HepG2 (cell line): Measurements from ENCODE around the gene SULT2B1. TPM values are rescaled to one million over a fixed set of nuclear protein-coding genes. Genes with fewer than 3 reads are reported as not detected.

Experiments used
- AGO2 ChIP-seq: fragments of 200-400 bp; formaldehyde crosslinking; optimal IDR thresholded peaks from 2 replicates; pipeline ENCODE3; 2017; ENCODE audit warnings: mild to moderate bottlenecking, low read depth, low read length, moderate library complexity
- CEBPG ChIP-seq: IDR thresholded peaks from 2 replicates; pipeline ENCODE4 v1.6.1; 2016
- EP300 ChIP-seq, 3 experiments: sonication (generic) in 1 of 3; formaldehyde crosslinking in 1 of 3; IDR thresholded peaks; 2 replicates each; pipeline versions ENCODE4 v1.5.1 to v1.6.1; 2011 to 2020; ENCODE audit warnings: low read depth in 2 of 3, low read length in 2 of 3, borderline replicate concordance in 1 of 3, improper control_type of control experiment in 1 of 3, mild to moderate bottlenecking in 1 of 3, missing genetic modification reagents in 1 of 3, moderate library complexity in 1 of 3
- GFI1 ChIP-seq: sonication (generic); formaldehyde crosslinking; IDR thresholded peaks from 2 replicates; pipeline ENCODE4 v1.5.0; 2020; ENCODE audit warnings: missing genetic modification reagents, mild to moderate bottlenecking, borderline replicate concordance
- HES4 ChIP-seq: sonication (generic); formaldehyde crosslinking; IDR thresholded peaks from 2 replicates; pipeline ENCODE4 v1.9.0; 2021; ENCODE audit warnings: mild to moderate bottlenecking, missing genetic modification reagents, borderline replicate concordance
- IRX3 ChIP-seq: sonication (generic); formaldehyde crosslinking; IDR thresholded peaks from 2 replicates; pipeline ENCODE4 v1.8.1; 2023; ENCODE audit warnings: mild to moderate bottlenecking, low read depth, missing genetic modification reagents, borderline replicate concordance
- JARID2 ChIP-seq: sonication (generic); formaldehyde crosslinking; IDR thresholded peaks from 2 replicates; pipeline ENCODE4 v1.8.1; 2023; ENCODE audit warnings: missing genetic modification reagents, inconsistent platforms; ENCODE audit not compliant: insufficient replicate concordance
- JUND ChIP-seq: sonication (generic); formaldehyde crosslinking; IDR thresholded peaks from 2 replicates; pipeline ENCODE4 v1.8.0; 2022; ENCODE audit warnings: mild to moderate bottlenecking, missing genetic modification reagents
- KLF11 ChIP-seq: IDR thresholded peaks from 2 replicates; pipeline ENCODE4 v1.6.1; 2016; ENCODE audit warnings: missing compliant biosample characterization
- PHF5A ChIP-seq: IDR thresholded peaks from one replicate; pipeline ENCODE4 v1.6.1; 2018; ENCODE audit warnings: low read depth, missing genetic modification reagents; ENCODE audit not compliant: unreplicated experiment
- PHF8 ChIP-seq: sonication (generic); formaldehyde crosslinking; IDR thresholded peaks from 2 replicates; pipeline ENCODE4 v1.5.0; 2020; ENCODE audit warnings: missing genetic modification reagents
- SAP130 ChIP-seq: IDR thresholded peaks from 2 replicates; pipeline ENCODE4 v1.6.1; 2016; ENCODE audit warnings: low read depth
- SP5 ChIP-seq: IDR thresholded peaks from 2 replicates; pipeline ENCODE4 v1.6.1; 2016; ENCODE audit warnings: low read depth, borderline replicate concordance
- ZNF121 ChIP-seq: sonication (generic); formaldehyde crosslinking; IDR thresholded peaks from 2 replicates; pipeline ENCODE4 v1.5.0; 2020; ENCODE audit warnings: mild to moderate bottlenecking, missing genetic modification reagents
- ZNF24 ChIP-seq: fragments of 450-650 bp; IDR thresholded peaks from 2 replicates; pipeline ENCODE4 v1.6.1; 2017; ENCODE audit warnings: antibody characterized with exemption, mild to moderate bottlenecking
- ZNF282 ChIP-seq: fragments of 450-650 bp; IDR thresholded peaks from 2 replicates; pipeline ENCODE4 v1.6.1; 2018; ENCODE audit not compliant: partially characterized antibody
- ZNF660 ChIP-seq: sonication (generic); formaldehyde crosslinking; IDR thresholded peaks from 2 replicates; pipeline ENCODE4 v1.5.1; 2020; ENCODE audit warnings: mild to moderate bottlenecking, low read depth, missing genetic modification reagents, borderline replicate concordance
- ZNF687 ChIP-seq: sonication (generic); formaldehyde crosslinking; IDR thresholded peaks from 2 replicates; pipeline ENCODE4 v1.5.1; 2020; ENCODE audit warnings: mild to moderate bottlenecking, missing genetic modification reagents, moderate library complexity
- polyA plus RNA-seq, 8 experiments: library from polyadenylated mRNA; depleted of rRNA in 3 of 8; stranded (reverse) in 7 of 8; unstranded in 1 of 8; fragments of >200 nt; fragmentation: Illumina TruSeq in 4 of 8; extraction: Trizol in 4 of 8; gene quantifications; 2 replicates each; pipeline versions ENCODE4 v1.2.1 to v1.2.3, GENCODE V29; 2011 to 2016; ENCODE audit warnings: low read depth in 4 of 8, missing spikeins in 1 of 8, mixed read lengths in 1 of 8; ENCODE audit not compliant: insufficient read depth in 1 of 8
- total RNA-seq, 5 experiments: library from RNA; depleted of rRNA; stranded (reverse); fragments of >200 nt; fragmentation: Illumina TruSeq; extraction: Trizol; gene quantifications; 2 replicates each; pipeline ENCODE4 v1.2.3, GENCODE V29; 2016; ENCODE audit warnings: low read depth in 1 of 5
- TF ChIP-seq, protein P1 (sequence below): sonication (generic); formaldehyde crosslinking; conservative IDR thresholded peaks from 2 replicates; pipeline ENCODE4 v1.4.0; 2020; ENCODE audit warnings: mild to moderate bottlenecking, missing genetic modification reagents, moderate library complexity

The SULT2B1 gene
- total and polyA plus RNA-seq, 2 of the 13 experiments (the other 11 are each of a cell fraction or from before 2014, with no cell fraction given), result 0.13 TPM; not detected in 1

- TF ChIP-seq JARID2 (CRISPR knock-in tag), result no peak
- no peak for TF ChIP-seq KLF11 (CRISPR knock-in tag)
- no peak for TF ChIP-seq HES4
- TF ChIP-seq ZNF282, result no peak
- no peak for TF ChIP-seq EP300 (IDR thresholded peaks at IDR 0.05; ENCODE audit: low read depth in 2 of 2, low read length in 2 of 2)
- no peak for TF ChIP-seq EP300 (CRISPR knock-in tag; IDR thresholded peaks at IDR 0.05; ENCODE audit: borderline replicate concordance)
- peak; percentile 43; the same call in 1 of the 2 replicates for TF ChIP-seq JUND (CRISPR knock-in tag)
- TF ChIP-seq IRX3 (CRISPR knock-in tag), result no peak
- TF ChIP-seq, protein P1, sequence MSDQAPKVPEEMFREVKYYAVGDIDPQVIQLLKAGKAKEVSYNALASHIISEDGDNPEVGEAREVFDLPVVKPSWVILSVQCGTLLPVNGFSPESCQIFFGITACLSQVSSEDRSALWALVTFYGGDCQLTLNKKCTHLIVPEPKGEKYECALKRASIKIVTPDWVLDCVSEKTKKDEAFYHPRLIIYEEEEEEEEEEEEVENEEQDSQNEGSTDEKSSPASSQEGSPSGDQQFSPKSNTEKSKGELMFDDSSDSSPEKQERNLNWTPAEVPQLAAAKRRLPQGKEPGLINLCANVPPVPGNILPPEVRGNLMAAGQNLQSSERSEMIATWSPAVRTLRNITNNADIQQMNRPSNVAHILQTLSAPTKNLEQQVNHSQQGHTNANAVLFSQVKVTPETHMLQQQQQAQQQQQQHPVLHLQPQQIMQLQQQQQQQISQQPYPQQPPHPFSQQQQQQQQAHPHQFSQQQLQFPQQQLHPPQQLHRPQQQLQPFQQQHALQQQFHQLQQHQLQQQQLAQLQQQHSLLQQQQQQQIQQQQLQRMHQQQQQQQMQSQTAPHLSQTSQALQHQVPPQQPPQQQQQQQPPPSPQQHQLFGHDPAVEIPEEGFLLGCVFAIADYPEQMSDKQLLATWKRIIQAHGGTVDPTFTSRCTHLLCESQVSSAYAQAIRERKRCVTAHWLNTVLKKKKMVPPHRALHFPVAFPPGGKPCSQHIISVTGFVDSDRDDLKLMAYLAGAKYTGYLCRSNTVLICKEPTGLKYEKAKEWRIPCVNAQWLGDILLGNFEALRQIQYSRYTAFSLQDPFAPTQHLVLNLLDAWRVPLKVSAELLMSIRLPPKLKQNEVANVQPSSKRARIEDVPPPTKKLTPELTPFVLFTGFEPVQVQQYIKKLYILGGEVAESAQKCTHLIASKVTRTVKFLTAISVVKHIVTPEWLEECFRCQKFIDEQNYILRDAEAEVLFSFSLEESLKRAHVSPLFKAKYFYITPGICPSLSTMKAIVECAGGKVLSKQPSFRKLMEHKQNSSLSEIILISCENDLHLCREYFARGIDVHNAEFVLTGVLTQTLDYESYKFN (CRISPR knock-in tag), result 0 out of 2 replicates have a peak, but pooled peaks have one; percentile 13
- TF ChIP-seq GFI1 (CRISPR knock-in tag), result no peak
- TF ChIP-seq SAP130, result peak; percentile 46; the same call in 1 of the 2 replicates
- TF ChIP-seq PHF8 (CRISPR knock-in tag), result no peak
- TF ChIP-seq PHF5A (CRISPR knock-in tag), result no peak
- no peak for TF ChIP-seq AGO2
- peak; percentile 96 for TF ChIP-seq ZNF24
- 0 out of 2 replicates have a peak, but pooled peaks have one; percentile 7 for TF ChIP-seq ZNF121 (CRISPR knock-in tag)
- peak; percentile 83 for TF ChIP-seq CEBPG (CRISPR knock-in tag)
- TF ChIP-seq ZNF687, result peak; percentile 39
- peak; percentile 49; the same call in 1 of the 2 replicates for TF ChIP-seq SP5
- TF ChIP-seq ZNF660 (CRISPR knock-in tag), result no peak
Observed at GRCh38 chr19:48556163-48556562, 4.2 kb downstream of the SULT2B1 start (continued).
